GM19239 (cell line): ENCODE measurements around the gene REEP1.

Experiments
- DNase-seq: peaks from one replicate; pipeline ENCODE4 v3.0.0; 2011; ENCODE audit warnings: low spot score; ENCODE audit not compliant: insufficient read length
- FAIRE-seq: peaks from 2 replicates; lab custom pipeline; 2011; peaks lifted over from hg19 to GRCh38; lab: Jason Lieb, UNC

The REEP1 gene

GRCh38 chr2:86308984-86309695 is 28.3 kb downstream of the REEP1 start:
- no peak for DNase-seq
- no peak for FAIRE-seq

GRCh38 chr2:86308356-86308755 is 29.1 kb downstream of the REEP1 start:
- DNase-seq = no peak

GRCh38 chr2:86307431-86307830 is 30.0 kb downstream of the REEP1 start:
- FAIRE-seq (no peak), DNase-seq (no peak)

More at GRCh38 chr2:86308356-86308755, 29.1 kb downstream of the REEP1 start:
- FAIRE-seq = no peak

- FAIRE-seq = no peak
- no peak for DNase-seq
These were observed 31.5 kb downstream of the REEP1 start for GRCh38 chr2:86305915-86306254.

- no peak for FAIRE-seq
- DNase-seq = no peak
These were observed 32.1 kb downstream of the REEP1 start for GRCh38 chr2:86305195-86305914.

- DNase-seq = no peak
- FAIRE-seq = no peak
These were observed 33.0 kb downstream of the REEP1 start for GRCh38 chr2:86304416-86304815.

GRCh38 chr2:86302320-86302719 is 35.1 kb downstream of the REEP1 start:
- no peak for DNase-seq
- FAIRE-seq = no peak

GRCh38 chr2:86301711-86302202 is 35.7 kb downstream of the REEP1 start:
- no peak for DNase-seq
- no peak for FAIRE-seq

GRCh38 chr2:86301009-86301408 is 36.4 kb downstream of the REEP1 start:
- FAIRE-seq (no peak), DNase-seq (no peak)

- DNase-seq (no peak), FAIRE-seq (no peak)
These were observed 36.9 kb downstream of the REEP1 start for GRCh38 chr2:86300496-86300895.

GRCh38 chr2:86298411-86299390 is 38.7 kb downstream of the REEP1 start:
- DNase-seq (no peak), FAIRE-seq (no peak)

GRCh38 chr2:86297382-86298147 is 39.9 kb downstream of the REEP1 start:
- FAIRE-seq (peak; percentile 53), DNase-seq (peak; percentile 12)

- FAIRE-seq (no peak), DNase-seq (no peak)
These were observed 40.5 kb downstream of the REEP1 start for GRCh38 chr2:86296947-86297346.

- FAIRE-seq (no peak), DNase-seq (no peak)
These were observed 42.4 kb downstream of the REEP1 start for GRCh38 chr2:86295066-86295465.

- FAIRE-seq = no peak
- no peak for DNase-seq
These were observed 43.8 kb downstream of the REEP1 start for GRCh38 chr2:86293612-86294011.

- FAIRE-seq = no peak
- no peak for DNase-seq
These were observed 44.6 kb downstream of the REEP1 start for GRCh38 chr2:86292571-86293515.

- no peak for DNase-seq
- FAIRE-seq = no peak
These were observed 46.1 kb downstream of the REEP1 start for GRCh38 chr2:86291328-86291662.

GRCh38 chr2:86290596-86291327 is 46.7 kb downstream of the REEP1 start:
- DNase-seq (no peak), FAIRE-seq (no peak)
